SIG-M5 treated with dmso at 0.1 percent for 504 hours (cell line): ENCODE results near the gene PPP1R1C.

Experiments used
- DNase-seq: peaks from one replicate; lab custom pipeline; 2025; ENCODE audit not compliant: unreplicated experiment; lab: John Stamatoyannopoulos, UW

The PPP1R1C gene

GRCh38 chr2:181971032-181971431 lies 14.6 kb upstream of the PPP1R1C start:
- no peak for DNase-seq

GRCh38 chr2:181972431-181973170 lies 13.1 kb upstream of the PPP1R1C start:
- no peak for DNase-seq

GRCh38 chr2:181973171-181973783 lies 12.4 kb upstream of the PPP1R1C start:
- DNase-seq: no peak

GRCh38 chr2:181977661-181978350 lies 7.8 kb upstream of the PPP1R1C start:
- no peak for DNase-seq

GRCh38 chr2:181978351-181979150 lies 7.1 kb upstream of the PPP1R1C start:
- no peak for DNase-seq

- DNase-seq: no peak
Measured at GRCh38 chr2:181984060-181984459, 1.6 kb upstream of the PPP1R1C start.

GRCh38 chr2:181984814-181985631 lies 630 bp upstream of the PPP1R1C start:
- DNase-seq: no peak

- no peak for DNase-seq
Measured at GRCh38 chr2:181988154-181988924, 2.7 kb downstream of the PPP1R1C start.

GRCh38 chr2:181989099-181989498 lies 3.4 kb downstream of the PPP1R1C start:
- DNase-seq: no peak

- DNase-seq: peak; percentile 87
Measured at GRCh38 chr2:181991171-181991885, 5.7 kb downstream of the PPP1R1C start.

- DNase-seq: no peak
Measured at GRCh38 chr2:181992776-181993175, 7.1 kb downstream of the PPP1R1C start.

- DNase-seq: no peak
Measured at GRCh38 chr2:181995289-181995688, 9.6 kb downstream of the PPP1R1C start.

- no peak for DNase-seq
Measured at GRCh38 chr2:181998041-181998835, 12.6 kb downstream of the PPP1R1C start.

- no peak for DNase-seq
Measured at GRCh38 chr2:181998891-181999654, 13.4 kb downstream of the PPP1R1C start.

GRCh38 chr2:181999911-182000310 lies 14.3 kb downstream of the PPP1R1C start:
- DNase-seq: no peak

- DNase-seq: no peak
Measured at GRCh38 chr2:182004945-182005520, 19.4 kb downstream of the PPP1R1C start.
